Daoy (cell line): ENCODE data around the gene LDLRAD4. TPM values are rescaled to one million over a fixed set of nuclear protein-coding genes. Genes with fewer than 3 reads are reported as not detected.

Experiments
- DNase-seq: peaks from one replicate; pipeline ENCODE4 v3.0.0-alpha.2; 2015; ENCODE audit warnings: low read depth
- total RNA-seq: library from RNA; depleted of rRNA; stranded (reverse); fragments of >200 nt; shearing (Covaris generic); gene quantifications from 2 replicates; pipeline ENCODE4 v1.2.3, GENCODE V29; 2014

LDLRAD4 gene
- total RNA-seq, 1 experiment from 2014 or later = 8.2 TPM

- no peak for DNase-seq
Measured at GRCh38 chr18:13202571-13202970, 16.0 kb upstream of the LDLRAD4 start.

GRCh38 chr18:13206301-13206700, 12.3 kb upstream of the LDLRAD4 start:
- DNase-seq = no peak

GRCh38 chr18:13207294-13207693, 11.3 kb upstream of the LDLRAD4 start:
- no peak for DNase-seq

GRCh38 chr18:13211534-13211933, 7.0 kb upstream of the LDLRAD4 start:
- DNase-seq = no peak

GRCh38 chr18:13213036-13213795, 5.3 kb upstream of the LDLRAD4 start:
- DNase-seq = no peak

GRCh38 chr18:13214609-13215008, 4.0 kb upstream of the LDLRAD4 start:
- no peak for DNase-seq

- DNase-seq = peak; percentile 80
Measured at GRCh38 chr18:13216092-13216582, 2.4 kb upstream of the LDLRAD4 start.

GRCh38 chr18:13216711-13217465, 1.7 kb upstream of the LDLRAD4 start:
- peak; percentile 43 for DNase-seq

- peak; percentile 44 for DNase-seq
Measured at GRCh38 chr18:13217466-13217961, 1.0 kb upstream of the LDLRAD4 start.

GRCh38 chr18:13217971-13218367, 591 bp upstream of the LDLRAD4 start:
- no peak for DNase-seq

- DNase-seq = no peak
Measured at GRCh38 chr18:13218997-13219396, 437 bp downstream of the LDLRAD4 start.

- no peak for DNase-seq
Measured at GRCh38 chr18:13219593-13220159, 1.1 kb downstream of the LDLRAD4 start.

GRCh38 chr18:13220361-13220991, 1.9 kb downstream of the LDLRAD4 start:
- no peak for DNase-seq

GRCh38 chr18:13221869-13222855, 3.6 kb downstream of the LDLRAD4 start:
- no peak for DNase-seq

GRCh38 chr18:13222856-13223281, 4.3 kb downstream of the LDLRAD4 start:
- no peak for DNase-seq

- DNase-seq = no peak
Measured at GRCh38 chr18:13223311-13224143, 5.0 kb downstream of the LDLRAD4 start.

GRCh38 chr18:13225261-13225660, 6.7 kb downstream of the LDLRAD4 start:
- DNase-seq = no peak

- no peak for DNase-seq
Measured at GRCh38 chr18:13226533-13227144, 8.1 kb downstream of the LDLRAD4 start.

- DNase-seq = no peak
Measured at GRCh38 chr18:13227910-13228309, 9.3 kb downstream of the LDLRAD4 start.
